Fibroblast of lung (primary cell): ENCODE measurements around the gene ALOX5. TPM values are rescaled to one million over a fixed set of nuclear protein-coding genes. Genes with fewer than 3 reads are reported as not detected.

Experiments used
- DNase-seq, 2 donors: peaks; one replicate each; pipeline versions ENCODE4 v3.0.0 to v3.0.0-alpha.2; 2010; ENCODE audit warnings: low read depth in 2 of 2
- H2AFZ ChIP-seq: 2 replicates; pipeline ENCODE4 v1.5.1; 2012; ENCODE audit warnings: low read length, control low read depth, inconsistent platforms
- H3K27ac ChIP-seq: 2 replicates; pipeline ENCODE4 v1.5.1; 2011; ENCODE audit warnings: low read length, control low read depth; ENCODE audit not compliant: insufficient read depth
- H3K27me3 ChIP-seq: 2 replicates; pipeline ENCODE4 v1.5.1; 2011; ENCODE audit warnings: mild to moderate bottlenecking, low read length; ENCODE audit not compliant: control insufficient read depth, insufficient read depth
- H3K36me3 ChIP-seq: 2 replicates; pipeline ENCODE4 v1.5.1; 2011; ENCODE audit warnings: low read length; ENCODE audit not compliant: control insufficient read depth, insufficient read depth
- H3K4me1 ChIP-seq: 2 replicates; pipeline ENCODE4 v1.5.1; 2011; ENCODE audit warnings: low read length; ENCODE audit not compliant: control insufficient read depth, insufficient read depth; ENCODE audit errors: extremely low read depth
- H3K4me2 ChIP-seq: 2 replicates; pipeline ENCODE4 v1.5.1; 2011; ENCODE audit warnings: low read length, control low read depth; ENCODE audit not compliant: insufficient read depth; ENCODE audit errors: extremely low read depth
- H3K4me3 ChIP-seq, 4 experiments: fragments of 200-600 bp in 1 of 4; sonication (generic) in 1 of 4; replicated peaks in 1 of 4; 2 replicates each; pipeline ENCODE4 v1.5.1; 2011 to 2016; ENCODE audit warnings: low read length in 4 of 4, low read depth in 3 of 4, mild to moderate bottlenecking in 3 of 4, control low read depth in 2 of 4, inconsistent platforms in 1 of 4, mixed read lengths in 1 of 4; ENCODE audit not compliant: insufficient read depth in 1 of 4; ENCODE audit errors: control extremely low read depth in 1 of 4
- H3K79me2 ChIP-seq: 2 replicates; pipeline ENCODE4 v1.5.1; 2012; ENCODE audit warnings: mild to moderate bottlenecking, low read length, inconsistent platforms; ENCODE audit not compliant: control insufficient read depth, insufficient read depth
- H3K9ac ChIP-seq: 2 replicates; pipeline ENCODE4 v1.5.1; 2011; ENCODE audit warnings: mild to moderate bottlenecking, low read length, control low read depth; ENCODE audit not compliant: insufficient read depth
- H3K9me3 ChIP-seq: 2 replicates; pipeline ENCODE4 v1.5.1; 2012; ENCODE audit warnings: low read depth, low read length; ENCODE audit not compliant: control insufficient read depth, insufficient read depth
- H4K20me1 ChIP-seq: 2 replicates; pipeline ENCODE4 v1.5.1; 2011; ENCODE audit warnings: low read length; ENCODE audit not compliant: control insufficient read depth, insufficient read depth; ENCODE audit errors: extremely low read depth
- CTCF ChIP-seq, 2 donors: IDR thresholded peaks in 1 of 2; conservative IDR thresholded peaks in 1 of 2; 1 replicate in 1 of 2; 2 replicates in 1 of 2; pipeline ENCODE4 v1.5.1; 2011 to 2012; ENCODE audit warnings: low read length in 2 of 2, control low read depth in 1 of 2, inconsistent platforms in 1 of 2, low read depth in 1 of 2, mild to moderate bottlenecking in 1 of 2
- EZH2 ChIP-seq: IDR thresholded peaks from 2 replicates; pipeline ENCODE4 v1.5.1; 2012; ENCODE audit warnings: low read length, control low read depth, mild to moderate bottlenecking; ENCODE audit errors: missing control alignments
- polyA plus RNA-seq, 2 donors: library from polyadenylated mRNA; depleted of rRNA in 1 of 2; stranded (reverse) in 1 of 2; unstranded in 1 of 2; fragments of >200 nt; gene quantifications; 2 replicates each; pipeline ENCODE4 v1.2.1, GENCODE V29; 2011 to 2012; ENCODE audit warnings: missing spikeins in 1 of 2
- total RNA-seq: library from RNA; depleted of rRNA; stranded (reverse); fragments of >200 nt; gene quantifications from 2 replicates; pipeline ENCODE4 v1.2.1, GENCODE V29; 2014

ALOX5 gene
- total and polyA plus RNA-seq, 2 donors (not counting 1 experiment from before 2014, with no cell fraction given) = not detected

GRCh38 chr10:45398595-45398994 is 24.6 kb downstream of the ALOX5 start:
- Histone ChIP-seq H3K36me3 (no peaks in the 10 kb centered on the region), H3K4me3 (no peak overlapping the region), H3K9ac (no peak overlapping the region), H4K20me1 (no peaks in the 10 kb centered on the region), H3K4me1 (no peaks in the 10 kb centered on the region), H3K27me3 (peaks cover under 1% of the 10 kb centered on the region), H3K4me2 (no peak overlapping the region), H2AFZ (no peak overlapping the region), H3K27ac (no peak overlapping the region), H3K79me2 (no peaks in the 10 kb centered on the region), H3K9me3 (no peaks in the 10 kb centered on the region)
- DNase-seq = no peak
- TF ChIP-seq CTCF (conservative IDR thresholded peaks at IDR 0.05 in 1 of 2, IDR thresholded peaks at IDR 0.05 in 1 of 2; ENCODE audit: low read depth in 1 of 2, low read length in 2 of 2) = no peak
- no peak for TF ChIP-seq EZH2

GRCh38 chr10:45399113-45399512 is 25.1 kb downstream of the ALOX5 start:
- H3K27ac ChIP-seq = no peak overlapping the region
- H3K4me3 ChIP-seq = no peak overlapping the region
- H3K4me1 ChIP-seq = no peaks in the 10 kb centered on the region
- H3K9ac ChIP-seq = no peak overlapping the region
- H3K9me3 ChIP-seq = no peaks in the 10 kb centered on the region
- no peak overlapping the region for H3K4me2 ChIP-seq
- no peaks in the 10 kb centered on the region for H3K79me2 ChIP-seq
- H3K36me3 ChIP-seq = no peaks in the 10 kb centered on the region
- H2AFZ ChIP-seq = no peak overlapping the region
- peaks cover 2% of the 10 kb centered on the region for H3K27me3 ChIP-seq
- DNase-seq = no peak
- no peaks in the 10 kb centered on the region for H4K20me1 ChIP-seq
- TF ChIP-seq EZH2 = no peak
- TF ChIP-seq CTCF (conservative IDR thresholded peaks at IDR 0.05 in 1 of 2, IDR thresholded peaks at IDR 0.05 in 1 of 2; ENCODE audit: low read depth in 1 of 2, low read length in 2 of 2) = no peak

GRCh38 chr10:45403151-45403550 is 29.1 kb downstream of the ALOX5 start:
- Histone ChIP-seq H3K36me3 (no peaks in the 10 kb centered on the region), H3K79me2 (no peaks in the 10 kb centered on the region), H2AFZ (no peak overlapping the region), H3K9me3 (no peaks in the 10 kb centered on the region), H3K27ac (no peak overlapping the region), H3K27me3 (peaks cover 2% of the 10 kb centered on the region), H3K9ac (no peak overlapping the region), H3K4me3 (no peak overlapping the region), H3K4me2 (no peak overlapping the region), H4K20me1 (no peaks in the 10 kb centered on the region), H3K4me1 (no peaks in the 10 kb centered on the region)
- no peak for TF ChIP-seq CTCF (conservative IDR thresholded peaks at IDR 0.05 in 1 of 2, IDR thresholded peaks at IDR 0.05 in 1 of 2; ENCODE audit: low read depth in 1 of 2, low read length in 2 of 2)
- DNase-seq = peak in 1 of 2 donors; percentile 6
